ENCODE measurements around the gene ZNF263. TPM values are rescaled to one million over a fixed set of nuclear protein-coding genes. Genes with fewer than 3 reads are reported as not detected.

ZNF263 gene
- total RNA-seq, 1 experiment from 2014 or later = 31.4 TPM

GRCh38 chr16:3276679-3277078 is 6.6 kb upstream of the ZNF263 start:
- Histone ChIP-seq H2AFZ (ENCODE audit: low read depth, low read length, poor library complexity, severe bottlenecking) (no peak overlapping the region), H3K4me2 (ENCODE audit: low read length) (no peak overlapping the region), H3K4me3 (replicated peaks in 1 of 2; ENCODE audit: low read depth in 1 of 2, low read length in 2 of 2) (no peak overlapping the region), H3K9ac (ENCODE audit: low read length) (no peak overlapping the region), H3K4me1 (ENCODE audit: control insufficient read depth in 1 of 2, insufficient read depth in 2 of 2, low read length in 2 of 2) (0 out of 4 replicates have a peak, but pooled peaks cover 0 to 2% of the 10 kb centered on the region in 2 experiments), H3K27me3 (ENCODE audit: insufficient read depth, low read length) (peaks cover 12% of the 10 kb centered on the region; the same call in 1 of the 2 replicates), H3K79me2 (ENCODE audit: insufficient read depth, low read length) (no peaks in the 10 kb centered on the region), H3K27ac (ENCODE audit: low read depth, low read length) (no peak overlapping the region), H3K36me3 (ENCODE audit: control insufficient read depth in 1 of 2, insufficient read depth in 2 of 2, low read length in 2 of 2) (no peaks in the 10 kb centered on the region), H3K9me2 (ENCODE audit: insufficient read depth) (no peaks in the 10 kb centered on the region), H3K9me3 (ENCODE audit: control insufficient read depth in 1 of 2, insufficient read depth in 1 of 2, low read depth in 1 of 2, low read length in 2 of 2) (no peaks in the 10 kb centered on the region), H4K20me1 (ENCODE audit: insufficient read depth) (no peaks in the 10 kb centered on the region)
- ChIA-PET CTCF (interaction anchor here (1.4 kb wide), 1 partner anchor 10 kb away, joined by 7 read pairs; no protein-coding TSS in a partner anchor), RAD21 (ENCODE audit: low non-redundant PET in 1 of 2, low total read pairs in 2 of 2, uncharacterized antibody in 2 of 2, unreplicated experiment in 2 of 2) (no interaction called here), POLR2A (interaction anchor here (0.9 kb wide), 1 partner anchor 9 kb away, joined by 3 read pairs; no protein-coding TSS in a partner anchor)
- TF ChIP-seq ELF1 (IDR thresholded peaks at IDR 0.05; ENCODE audit: borderline replicate concordance, low read depth) = no peak
- TF ChIP-seq EZH2phosphoT487 (IDR thresholded peaks at IDR 0.05; ENCODE audit: borderline replicate concordance) = no peak
- TF ChIP-seq REST (IDR thresholded peaks at IDR 0.05; ENCODE audit: low read depth) = no peak
- no peak for TF ChIP-seq EZH2 (IDR thresholded peaks at IDR 0.05)
- TF ChIP-seq ZBTB33 (IDR thresholded peaks at IDR 0.05; ENCODE audit: extremely low read depth, insufficient replicate concordance, low read length) = no peak
- no peak for TF ChIP-seq JUND (IDR thresholded peaks at IDR 0.05)
- no peak for TF ChIP-seq SIN3A (IDR thresholded peaks at IDR 0.05; ENCODE audit: low read depth)
- TF ChIP-seq ZNF274 (IDR thresholded peaks at IDR 0.05; ENCODE audit: low read depth, low read length) = no peak
- TF ChIP-seq YY1 (IDR thresholded peaks at IDR 0.05; ENCODE audit: extremely low read depth, insufficient replicate concordance, low read depth, low read length) = no peak
- no peak for TF ChIP-seq POLR2A (IDR thresholded peaks at IDR 0.05; ENCODE audit: borderline replicate concordance, extremely low read depth, insufficient read depth, insufficient read length)
- DNase-seq (ENCODE audit: low read depth, low spot score) (no peak), ATAC-seq (no peak)
- intact Hi-C loops (cut with micrococcal nuclease) = no loop called here
- BruUV-seq (replicated peaks) = no TSS peak
